Right lobe of liver (tissue), 6 donors: ENCODE data around the gene GGT1. TPM values are rescaled to one million over a fixed set of nuclear protein-coding genes. Genes with fewer than 3 reads are reported as not detected.

ENCODE experiments used
- ATAC-seq, 4 donors: fragments of 200-7000 bp; cut with Tn5 transposase; one replicate each; pipeline ENCODE4 v1.9.1; 2020; ENCODE audit warnings: mild to moderate bottlenecking in 4 of 4, moderate library complexity in 4 of 4
- DNase-seq, 3 donors: peaks; one replicate each; pipeline ENCODE4 v3.0.0-alpha.2; 2020
- H3K27ac ChIP-seq, 3 donors: fragments of 200-600 bp; one replicate each; pipeline ENCODE4 v1.8.0; 2022
- H3K27me3 ChIP-seq, 2 donors: fragments of 200-600 bp; one replicate each; pipeline ENCODE4 v1.8.0; 2022
- H3K36me3 ChIP-seq, 4 donors: fragments of 200-600 bp; sonication (generic) in 1 of 4; one replicate each; pipeline versions ENCODE4 v1.5.1 to v1.8.0; 2017 to 2022; ENCODE audit warnings: control low read depth in 1 of 4
- H3K4me1 ChIP-seq, 4 donors: fragments of 200-600 bp; sonication (generic) in 1 of 4; one replicate each; pipeline versions ENCODE4 v1.5.1 to v1.8.0; 2017 to 2022; ENCODE audit warnings: control low read depth in 1 of 4
- H3K4me3 ChIP-seq, 3 donors: fragments of 200-600 bp; one replicate each; pipeline ENCODE4 v1.8.0; 2022
- H3K9me3 ChIP-seq, 4 donors: fragments of 200-600 bp; sonication (generic) in 1 of 4; one replicate each; pipeline versions ENCODE4 v1.5.1 to v1.8.0; 2017 to 2022; ENCODE audit warnings: control low read depth in 1 of 4
- POLR2A ChIP-seq: fragments of 450-650 bp; IDR thresholded peaks from one replicate; pipeline ENCODE4 v1.6.1; 2017; ENCODE audit warnings: antibody characterized with exemption, mild to moderate bottlenecking
- WGBS: methylation state at CpG from one replicate; pipeline ENCODE4 v1.1.6; 2018; ENCODE audit warnings: low coverage, low lambda C conversion rate; ENCODE audit not compliant: insufficient coverage; ENCODE audit errors: missing lambda C conversion rate; 5-methylcytosine and 5-hydroxymethylcytosine counted together
- intact Hi-C, 2 donors: fragments of 100-400 bp; cut with DNase I; formaldehyde crosslinking; loops; one replicate each; pipeline versions ENCODE4 v1.11.2 to v1.14.1; 2022
- total RNA-seq, 6 experiments: library from RNA; depleted of rRNA in 2 of 6; stranded (reverse); fragments of >200 nt in 2 of 6; fragmentation: NEBNext Ultra II Directional in 3 of 6; extraction: Animal tissue kit (Norgen Biotek cat#: 25700) in 3 of 6; gene quantifications; one replicate each; pipeline versions ENCODE4 v1.1.0 to v1.2.4, GENCODE V29; 2016 to 2023
- TF ChIP-seq, protein P1 (sequence below), 4 donors: fragments of 200-600 bp in 3 of 4; fragments of 450-650 bp in 1 of 4; IDR thresholded peaks; one replicate each; pipeline versions ENCODE4 v1.5.1 to v1.8.0; 2016 to 2022; ENCODE audit warnings: antibody characterized with exemption in 4 of 4, mild to moderate bottlenecking in 2 of 4
- donor health status: DM: no; HTN: yes; CAD: no.
- donor health status: DM: no; HTN: no; CAD: no.
- donor health status: DM: no; HTN: no; CAD: no.
- donor health status: DM: no; HTN: yes; CAD: no.
- donor health status: DM: no; HTN: yes; CAD: no.

GGT1 gene
- total RNA-seq, 6 experiments from 2014 or later, result 97.6 to 154 (median 140) TPM

DNA sequence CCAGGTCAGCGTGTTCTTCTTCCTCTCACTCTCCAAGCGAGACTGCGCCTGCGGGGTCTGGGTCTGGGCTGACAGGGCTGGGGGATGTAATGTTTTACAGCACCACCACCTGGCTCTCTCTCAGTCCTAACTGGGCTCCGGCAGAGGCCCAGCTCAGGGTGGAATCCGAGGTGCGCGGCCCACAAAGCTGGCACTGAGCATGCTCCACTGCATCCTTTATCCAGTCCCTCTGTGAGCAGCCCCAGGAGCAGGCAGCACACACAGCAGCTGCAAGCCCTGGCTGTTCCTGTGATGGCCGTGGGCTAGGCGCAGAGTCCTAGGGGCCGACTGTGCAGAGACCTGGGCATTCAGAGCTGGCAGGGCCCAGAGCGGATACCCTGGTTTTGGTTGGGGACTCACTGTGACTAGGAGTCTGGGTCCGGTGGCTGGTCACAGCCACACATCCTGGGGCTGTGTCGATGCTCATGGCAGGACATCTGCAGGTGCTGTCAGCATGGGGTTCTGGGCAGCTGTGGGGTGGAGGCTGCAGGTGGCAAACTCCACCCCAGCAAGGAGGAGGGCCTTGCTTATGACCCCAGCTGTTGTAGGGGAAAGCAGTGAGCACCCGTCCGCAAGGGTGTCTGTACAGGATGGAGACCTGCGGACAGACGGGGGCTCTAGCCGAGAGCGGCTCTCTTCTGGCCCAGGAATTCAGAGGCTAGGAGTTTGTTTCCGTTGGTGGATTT lies 14.1 kb upstream of the GGT1 start:
- Histone ChIP-seq H3K9me3 (no peaks in the 10 kb centered on the region), H3K4me1 (peaks cover 0 to 12% (median 4%) of the 10 kb centered on the region in 4 donors), H3K4me3 (no peak overlapping the region), H3K27ac (no peak overlapping the region), H3K36me3 (peaks cover 0 to 15% (median 0%) of the 10 kb centered on the region in 4 donors), H3K27me3 (no peaks in the 10 kb centered on the region)
- 89% methylated on average over 5 of the region's 21 CpGs for WGBS
- intact Hi-C loops, result no loop called here
- TF ChIP-seq, protein P1, sequence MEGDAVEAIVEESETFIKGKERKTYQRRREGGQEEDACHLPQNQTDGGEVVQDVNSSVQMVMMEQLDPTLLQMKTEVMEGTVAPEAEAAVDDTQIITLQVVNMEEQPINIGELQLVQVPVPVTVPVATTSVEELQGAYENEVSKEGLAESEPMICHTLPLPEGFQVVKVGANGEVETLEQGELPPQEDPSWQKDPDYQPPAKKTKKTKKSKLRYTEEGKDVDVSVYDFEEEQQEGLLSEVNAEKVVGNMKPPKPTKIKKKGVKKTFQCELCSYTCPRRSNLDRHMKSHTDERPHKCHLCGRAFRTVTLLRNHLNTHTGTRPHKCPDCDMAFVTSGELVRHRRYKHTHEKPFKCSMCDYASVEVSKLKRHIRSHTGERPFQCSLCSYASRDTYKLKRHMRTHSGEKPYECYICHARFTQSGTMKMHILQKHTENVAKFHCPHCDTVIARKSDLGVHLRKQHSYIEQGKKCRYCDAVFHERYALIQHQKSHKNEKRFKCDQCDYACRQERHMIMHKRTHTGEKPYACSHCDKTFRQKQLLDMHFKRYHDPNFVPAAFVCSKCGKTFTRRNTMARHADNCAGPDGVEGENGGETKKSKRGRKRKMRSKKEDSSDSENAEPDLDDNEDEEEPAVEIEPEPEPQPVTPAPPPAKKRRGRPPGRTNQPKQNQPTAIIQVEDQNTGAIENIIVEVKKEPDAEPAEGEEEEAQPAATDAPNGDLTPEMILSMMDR (IDR thresholded peaks at IDR 0.05), result no peak
- no peak for TF ChIP-seq POLR2A
- no peak for DNase-seq
- ATAC-seq, result no peak

DNA sequence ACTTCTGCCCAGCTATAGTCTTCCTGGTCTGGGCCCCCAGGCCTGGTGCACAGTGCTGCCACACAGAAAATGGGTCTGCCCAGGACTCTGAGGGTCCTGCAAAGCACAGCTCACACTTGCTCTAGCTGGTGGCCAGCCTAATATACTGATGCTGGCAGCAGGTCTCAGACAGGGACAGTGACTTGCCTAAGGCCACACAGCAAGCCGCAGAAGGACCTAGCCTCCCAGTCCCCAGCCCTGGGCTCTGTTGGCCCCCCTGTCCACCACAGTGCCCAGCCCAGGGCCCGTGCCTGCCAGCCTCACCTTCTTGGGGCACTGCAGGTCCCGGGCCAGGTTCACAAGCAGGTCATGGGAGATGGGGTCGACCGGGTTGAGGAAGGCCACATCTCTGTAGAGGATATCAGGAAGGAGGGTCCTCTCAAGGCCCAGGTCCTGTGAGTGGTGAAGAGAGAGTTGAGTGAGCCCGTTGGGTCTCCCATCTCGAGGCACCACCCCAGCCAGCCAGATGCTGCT lies 13.4 kb upstream of the GGT1 start:
- Histone ChIP-seq H3K9me3 (no peaks in the 10 kb centered on the region), H3K4me3 (no peak overlapping the region), H3K4me1 (peaks cover 0 to 14% (median 6%) of the 10 kb centered on the region in 4 donors), H3K36me3 (peaks cover 0 to 15% (median 0%) of the 10 kb centered on the region in 4 donors), H3K27me3 (no peaks in the 10 kb centered on the region), H3K27ac (no peak overlapping the region)
- 80% methylated on average over 2 of the region's 7 CpGs for WGBS
- ATAC-seq (no peak), DNase-seq (no peak)
- TF ChIP-seq, protein P1 (IDR thresholded peaks at IDR 0.05), result no peak
- no peak for TF ChIP-seq POLR2A
- intact Hi-C loops, result no loop called here

DNA sequence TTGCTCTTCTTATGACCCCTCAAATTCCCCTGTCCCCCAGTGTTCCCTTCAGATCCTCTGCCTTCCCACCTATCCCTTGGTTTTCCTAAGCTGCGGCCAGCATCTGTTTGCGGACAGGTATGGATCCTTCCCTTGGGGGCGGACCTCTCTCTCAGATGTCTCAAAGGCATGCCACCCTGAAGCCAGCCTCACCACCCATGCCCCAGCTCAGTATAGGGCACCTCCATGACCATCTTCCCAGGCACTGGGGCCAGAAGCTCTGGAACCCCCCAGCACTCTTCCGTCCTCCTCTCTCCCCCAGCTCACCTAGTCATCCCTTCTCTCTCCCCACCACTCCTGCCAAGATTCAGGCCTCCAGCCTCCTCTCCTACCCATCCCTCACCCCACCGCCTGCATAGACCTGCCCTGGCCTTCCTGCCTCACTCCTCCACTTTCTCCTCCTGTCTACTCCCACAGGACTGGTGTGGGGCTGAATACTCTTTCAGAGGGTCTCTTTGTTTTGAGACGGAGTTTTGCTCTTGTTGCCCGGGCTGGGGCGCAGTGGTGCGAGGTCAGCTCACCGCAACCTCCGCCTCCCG lies 12.3 kb upstream of the GGT1 start:
- Histone ChIP-seq H3K9me3 (no peaks in the 10 kb centered on the region), H3K36me3 (peaks cover 0 to 13% (median 0%) of the 10 kb centered on the region in 4 donors), H3K4me1 (peaks cover 0 to 25% (median 9%) of the 10 kb centered on the region in 4 donors), H3K27me3 (no peaks in the 10 kb centered on the region), H3K27ac (no peak overlapping the region), H3K4me3 (no peak overlapping the region)
- WGBS, result 91% methylated on average over 9 of the region's 12 CpGs
- intact Hi-C loops, result no loop called here
- TF ChIP-seq, protein P1 (IDR thresholded peaks at IDR 0.05), result no peak
- TF ChIP-seq POLR2A, result no peak
- ATAC-seq (no peak), DNase-seq (no peak)

DNA sequence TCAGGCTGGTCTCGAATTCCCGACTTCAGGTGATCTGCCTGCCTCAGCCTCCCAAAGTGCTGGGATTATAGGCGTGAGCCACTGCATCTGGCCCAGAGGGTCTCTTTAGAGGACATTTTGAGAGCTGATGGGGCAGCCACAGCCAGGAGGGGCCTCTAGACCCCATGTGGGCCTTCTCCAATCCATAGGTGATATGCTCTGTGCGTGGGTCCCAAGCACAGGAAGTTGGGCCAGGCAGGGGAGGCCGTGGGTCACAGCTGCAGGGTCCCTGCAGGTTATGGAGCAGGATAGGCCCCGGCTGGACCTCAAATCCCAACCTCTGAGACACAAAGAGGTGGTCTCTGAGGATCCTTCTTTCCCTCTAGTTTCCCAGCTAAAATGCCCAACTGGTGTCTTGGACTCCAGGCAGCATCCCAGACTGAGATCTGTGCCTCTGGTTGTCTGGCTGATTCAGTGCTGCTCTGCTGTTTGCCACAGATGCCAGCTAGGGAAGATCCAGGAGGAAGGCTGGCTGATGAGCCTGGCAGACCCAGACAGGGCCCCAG lies 11.6 kb upstream of the GGT1 start:
- peaks cover 0 to 28% (median 9%) of the 10 kb centered on the region in 4 donors for H3K4me1 ChIP-seq
- no peak overlapping the region for H3K4me3 ChIP-seq
- H3K27ac ChIP-seq, result no peak overlapping the region
- intact Hi-C loops, result no loop called here
- 96% methylated on average over 3 of the region's 6 CpGs for WGBS
- no peak for DNase-seq
- TF ChIP-seq POLR2A, result no peak
- TF ChIP-seq, protein P1 (IDR thresholded peaks at IDR 0.05), result no peak
- ATAC-seq, result no peak
- H3K36me3 ChIP-seq, result peaks cover 0 to 10% (median 0%) of the 10 kb centered on the region in 4 donors
- no peaks in the 10 kb centered on the region for H3K27me3 ChIP-seq
- H3K9me3 ChIP-seq, result no peaks in the 10 kb centered on the region
